ENCODE results near the gene PTPRN2.
"Not testable (repeated sequence)": the region's sequence is repeated elsewhere in the genome, so short reads cannot be mapped to it uniquely, and the experiment has no call there.

PTPRN2 gene

GRCh38 chr7:158331826-158332450 lies 255.7 kb downstream of the PTPRN2 start:
- DNase-seq = not testable (repeated sequence)

GRCh38 chr7:158329686-158330085 lies 257.9 kb downstream of the PTPRN2 start:
- DNase-seq = no peak

GRCh38 chr7:158329014-158329610 lies 258.5 kb downstream of the PTPRN2 start:
- no peak for DNase-seq

- no peak for DNase-seq
Measured at GRCh38 chr7:158328376-158329013, 259.1 kb downstream of the PTPRN2 start.

- no peak for DNase-seq
Measured at GRCh38 chr7:158327571-158328180, 259.9 kb downstream of the PTPRN2 start.

- DNase-seq = no peak
Measured at GRCh38 chr7:158327012-158327411, 260.6 kb downstream of the PTPRN2 start.

- no peak for DNase-seq
Measured at GRCh38 chr7:158325530-158326381, 261.9 kb downstream of the PTPRN2 start.

GRCh38 chr7:158324397-158325360 lies 262.9 kb downstream of the PTPRN2 start:
- no peak for DNase-seq

GRCh38 chr7:158323741-158324396 lies 263.8 kb downstream of the PTPRN2 start:
- no peak for DNase-seq

GRCh38 chr7:158322616-158323530 lies 264.8 kb downstream of the PTPRN2 start:
- DNase-seq = no peak

- no peak for DNase-seq
Measured at GRCh38 chr7:158321936-158322615, 265.5 kb downstream of the PTPRN2 start.

GRCh38 chr7:158321056-158321700 lies 266.4 kb downstream of the PTPRN2 start:
- no peak for DNase-seq

GRCh38 chr7:158320328-158320727 lies 267.3 kb downstream of the PTPRN2 start:
- DNase-seq = no peak

GRCh38 chr7:158318511-158318913 lies 269.1 kb downstream of the PTPRN2 start:
- DNase-seq = no peak

- no peak for DNase-seq
Measured at GRCh38 chr7:158317238-158318205, 270.1 kb downstream of the PTPRN2 start.

GRCh38 chr7:158316466-158317031 lies 271.1 kb downstream of the PTPRN2 start:
- no peak for DNase-seq

GRCh38 chr7:158315881-158316280 lies 271.7 kb downstream of the PTPRN2 start:
- no peak for DNase-seq
